H1 (cell line): Measurements from ENCODE around the gene KMT2A. TPM values are rescaled to one million over a fixed set of nuclear protein-coding genes. Genes with fewer than 3 reads are reported as not detected.

Experiments used
- CTCF ChIA-PET: fragments of 300-600 bp; sonication (Branson Sonifier 250); formaldehyde crosslinking; loops from one replicate; lab custom pipeline; 2021; ENCODE audit not compliant: partially characterized antibody; lab: Charles Lee
- POLR2A ChIA-PET: fragments of 300-600 bp; sonication (Branson Sonifier 250); formaldehyde crosslinking; loops from one replicate; lab custom pipeline; 2021; ENCODE audit warnings: inconsistent platforms; ENCODE audit not compliant: partially characterized antibody; lab: Charles Lee
- DNase-seq, 2 experiments: peaks; one replicate each; pipeline versions ENCODE4 v3.0.0 to v3.0.0-alpha.2; 2010 to 2022; ENCODE audit warnings: low spot score in 2 of 2, low read depth in 1 of 2, mixed read lengths in 1 of 2
- FAIRE-seq: peaks from 2 replicates; lab custom pipeline; 2011; peaks lifted over from hg19 to GRCh38; lab: Jason Lieb, UNC
- H2AFZ ChIP-seq: 2 replicates; pipeline ENCODE4 v1.8.1; 2012; ENCODE audit warnings: low read length, inconsistent platforms
- H2AK5ac ChIP-seq: 2 replicates; pipeline ENCODE4 v1.6.1; 2013; ENCODE audit warnings: low read depth, low read length
- H2BK120ac ChIP-seq: replicated peaks from 2 replicates; pipeline ENCODE3; 2013; ENCODE audit warnings: low read depth, low read length, inconsistent platforms
- H2BK12ac ChIP-seq: 2 replicates; pipeline ENCODE4 v1.6.1; 2013; ENCODE audit warnings: low read depth, low read length
- H2BK15ac ChIP-seq: 2 replicates; pipeline ENCODE4 v1.6.1; 2013; ENCODE audit warnings: low read length
- H2BK20ac ChIP-seq: 2 replicates; pipeline ENCODE4 v1.6.1; 2013; ENCODE audit warnings: low read length
- H2BK5ac ChIP-seq: 2 replicates; pipeline ENCODE4 v1.6.1; 2013; ENCODE audit warnings: low read depth, low read length
- H3K14ac ChIP-seq: 2 replicates; pipeline ENCODE4 v1.6.1; 2013; ENCODE audit warnings: inconsistent platforms; ENCODE audit not compliant: insufficient read length
- H3K18ac ChIP-seq: 2 replicates; pipeline ENCODE4 v1.6.1; 2013; ENCODE audit warnings: low read length; ENCODE audit errors: extremely low read depth
- H3K23ac ChIP-seq: 2 replicates; pipeline ENCODE4 v1.6.1; 2013; ENCODE audit warnings: inconsistent platforms; ENCODE audit not compliant: insufficient read length
- H3K23me2 ChIP-seq: 2 replicates; pipeline ENCODE4 v1.6.1; 2013; ENCODE audit warnings: low read depth, low read length
- H3K27ac ChIP-seq: 2 replicates; pipeline ENCODE4 v1.6.1; 2011; ENCODE audit warnings: low read depth, low read length, inconsistent platforms
- H3K27me3 ChIP-seq, 4 experiments: replicated peaks in 1 of 4; 1 replicate in 1 of 4; 2 replicates in 3 of 4; pipeline versions ENCODE4 v1.6.1 to v1.8.1; 2011 to 2013; ENCODE audit warnings: low read length in 3 of 4, mild to moderate bottlenecking in 3 of 4, inconsistent platforms in 2 of 4, mixed read lengths in 2 of 4, moderate library complexity in 1 of 4; ENCODE audit not compliant: control insufficient read depth in 3 of 4, insufficient read depth in 3 of 4; ENCODE audit errors: extremely low read depth in 1 of 4
- H3K36me3 ChIP-seq, 4 experiments: 2 replicates each; pipeline versions ENCODE4 v1.6.1 to v1.8.1; 2011 to 2013; ENCODE audit warnings: mild to moderate bottlenecking in 4 of 4, low read length in 3 of 4, moderate library complexity in 2 of 4, control low read depth in 1 of 4, inconsistent platforms in 1 of 4; ENCODE audit not compliant: insufficient read depth in 4 of 4, control insufficient read depth in 2 of 4
- H3K4ac ChIP-seq: replicated peaks from 2 replicates; pipeline ENCODE3; 2013; ENCODE audit warnings: low read length, low read depth, mixed read lengths, inconsistent platforms; ENCODE audit not compliant: insufficient read length
- H3K4me1 ChIP-seq, 4 experiments: replicated peaks in 1 of 4; 1 replicate in 1 of 4; 2 replicates in 3 of 4; pipeline versions ENCODE4 v1.6.1 to v1.8.1; 2011 to 2013; ENCODE audit warnings: low read length in 3 of 4, inconsistent platforms in 2 of 4, mixed read lengths in 1 of 4; ENCODE audit not compliant: insufficient read depth in 4 of 4, control insufficient read depth in 3 of 4
- H3K4me2 ChIP-seq, 2 experiments: 2 replicates each; pipeline versions ENCODE4 v1.6.1 to v1.8.1; 2011 to 2013; ENCODE audit warnings: low read depth in 2 of 2, low read length in 2 of 2, control low read depth in 1 of 2, inconsistent platforms in 1 of 2, mild to moderate bottlenecking in 1 of 2; ENCODE audit not compliant: insufficient read depth in 1 of 2
- H3K4me3 ChIP-seq, 4 experiments: fragments of 200-600, 300-600 bp in 1 of 4; sonication (generic), shearing (Covaris generic), sonication (Bioruptor Twin) in 1 of 4; 2 replicates each; pipeline versions ENCODE4 v1.5.1 to v1.8.1; 2011 to 2016; ENCODE audit warnings: low read length in 4 of 4, low read depth in 3 of 4, control low read depth in 2 of 4, inconsistent platforms in 2 of 4, mild to moderate bottlenecking in 2 of 4, mixed read lengths in 1 of 4, moderate library complexity in 1 of 4; ENCODE audit not compliant: insufficient read depth in 2 of 4; ENCODE audit errors: extremely low read depth in 1 of 4
- H3K56ac ChIP-seq: replicated peaks from 2 replicates; pipeline ENCODE3; 2013; ENCODE audit warnings: low read depth, mild to moderate bottlenecking, mixed read lengths, low read length, inconsistent platforms; ENCODE audit not compliant: insufficient read length
- H3K79me1 ChIP-seq: 2 replicates; pipeline ENCODE4 v1.6.1; 2013; ENCODE audit warnings: low read depth, low read length, control low read depth
- H3K79me2 ChIP-seq, 2 experiments: 2 replicates each; pipeline versions ENCODE4 v1.6.1 to v1.8.1; 2012 to 2013; ENCODE audit warnings: low read length in 2 of 2, mild to moderate bottlenecking in 2 of 2, inconsistent platforms in 1 of 2; ENCODE audit not compliant: insufficient read depth in 2 of 2, control insufficient read depth in 1 of 2
- H3K9ac ChIP-seq, 4 experiments: replicated peaks in 1 of 4; 1 replicate in 1 of 4; 2 replicates in 3 of 4; pipeline versions ENCODE4 v1.6.1 to v1.8.1; 2011 to 2013; ENCODE audit warnings: low read depth in 3 of 4, low read length in 3 of 4, control low read depth in 2 of 4, mild to moderate bottlenecking in 2 of 4, moderate library complexity in 2 of 4, inconsistent platforms in 1 of 4; ENCODE audit errors: extremely low read depth in 1 of 4
- H3K9me3 ChIP-seq, 2 experiments: 2 replicates each; pipeline versions ENCODE4 v1.6.1 to v1.8.1; 2012 to 2013; ENCODE audit warnings: mild to moderate bottlenecking in 2 of 2, moderate library complexity in 2 of 2, control low read depth in 1 of 2, inconsistent platforms in 1 of 2, low read depth in 1 of 2, low read length in 1 of 2, mixed read lengths in 1 of 2; ENCODE audit not compliant: insufficient read depth in 2 of 2
- H4K20me1 ChIP-seq, 2 experiments: replicated peaks in 1 of 2; 2 replicates each; pipeline versions ENCODE3 to v1.8.1; 2011 to 2013; ENCODE audit warnings: inconsistent platforms in 2 of 2, low read length in 2 of 2, mild to moderate bottlenecking in 1 of 2; ENCODE audit not compliant: insufficient read depth in 2 of 2, control insufficient read depth in 1 of 2
- H4K5ac ChIP-seq: 2 replicates; pipeline ENCODE4 v1.6.1; 2013; ENCODE audit warnings: low read length, low read depth, mixed read lengths, inconsistent platforms; ENCODE audit not compliant: insufficient read length
- H4K8ac ChIP-seq: 2 replicates; pipeline ENCODE4 v1.8.0; 2013; ENCODE audit warnings: mild to moderate bottlenecking, moderate library complexity, low read length, inconsistent platforms; ENCODE audit not compliant: insufficient read depth; ENCODE audit errors: extremely low read depth
- H4K91ac ChIP-seq: replicated peaks from 2 replicates; pipeline ENCODE3; 2013; ENCODE audit warnings: low read length, mixed read lengths, inconsistent platforms; ENCODE audit not compliant: insufficient read length
- ASH2L ChIP-seq: fragments of 200-600, 300-600 bp; sonication (generic); IDR thresholded peaks from one replicate; pipeline ENCODE4 v1.7.1; 2017; ENCODE audit warnings: low read length
- CBX8 ChIP-seq: fragments of 300-800, 300-1000 bp; sonication (generic); IDR thresholded peaks from 2 replicates; pipeline ENCODE4 v1.7.1; 2016; ENCODE audit warnings: low read depth, low read length, borderline replicate concordance
- EZH2 ChIP-seq: fragments of 200-600 bp; sonication (generic); IDR thresholded peaks from 2 replicates; pipeline ENCODE4 v1.7.1; 2012; ENCODE audit warnings: low read depth, mild to moderate bottlenecking, moderate library complexity, low read length, inconsistent platforms; ENCODE audit not compliant: severe bottlenecking
- GTF2F1 ChIP-seq: IDR thresholded peaks from 2 replicates; pipeline ENCODE4 v1.6.1; 2012; ENCODE audit warnings: low read depth, low read length, improper control_type of control experiment, borderline replicate concordance
- HDAC2 ChIP-seq, 2 experiments: fragments of 300-600 bp in 1 of 2; sonication (generic) in 1 of 2; IDR thresholded peaks; 2 replicates each; pipeline ENCODE4 v1.6.1; 2011 to 2012; ENCODE audit warnings: low read depth in 2 of 2, low read length in 2 of 2, mild to moderate bottlenecking in 2 of 2, moderate library complexity in 2 of 2, borderline replicate concordance in 1 of 2, inconsistent platforms in 1 of 2
- KDM5A ChIP-seq: fragments of 200-600 bp; IDR thresholded peaks from 2 replicates; pipeline ENCODE4 v1.7.1; 2012; ENCODE audit warnings: mild to moderate bottlenecking, low read length, inconsistent platforms, mixed read lengths
- SAP30 ChIP-seq: fragments of 300-600 bp; sonication (generic); IDR thresholded peaks from 2 replicates; pipeline ENCODE4 v1.7.1; 2012; ENCODE audit warnings: low read length, moderate library complexity, mild to moderate bottlenecking, inconsistent platforms; ENCODE audit not compliant: insufficient read depth, insufficient replicate concordance
- TEAD4 ChIP-seq: IDR thresholded peaks from 2 replicates; pipeline ENCODE4 v1.6.1; 2012; ENCODE audit warnings: low read depth, low read length, inconsistent platforms, mixed read lengths
- YY1 ChIP-seq: IDR thresholded peaks from 2 replicates; pipeline ENCODE4 v1.6.1; 2011; ENCODE audit warnings: low read depth, mild to moderate bottlenecking, low read length
- WGBS, 2 experiments: shearing (Covaris generic) in 1 of 2; methylation state at CpG; one replicate each; pipeline versions ENCODE4 v1.1.6 to v1.1.7; 2013 to 2015; ENCODE audit warnings: low lambda C conversion rate in 2 of 2, mixed read lengths in 2 of 2, inconsistent platforms in 1 of 2, low coverage in 1 of 2, missing lambda C conversion rate in 1 of 2; ENCODE audit not compliant: insufficient replicate concordance in 2 of 2, insufficient coverage in 1 of 2, insufficient read length in 1 of 2; ENCODE audit errors: extremely low coverage in 1 of 2, missing lambda C conversion rate in 1 of 2; 5-methylcytosine and 5-hydroxymethylcytosine counted together
- polyA plus RNA-seq, 7 experiments: library from polyadenylated mRNA; depleted of rRNA in 3 of 7; stranded (reverse) in 5 of 7; unstranded in 2 of 7; fragments of >200 nt in 5 of 7; fragments of 200-250 nt in 2 of 7; gene quantifications; 1 replicate in 5 of 7; 2 replicates in 1 of 7; 4 replicates in 1 of 7; pipeline versions ENCODE4 v1.2.1 to v1.2.3, GENCODE V29; 2011 to 2013; ENCODE audit warnings: missing spikeins in 2 of 7, mixed read lengths in 2 of 7
- total RNA-seq: library from RNA; stranded (reverse); fragmentation: NEBNext Ultra II Directional; extraction: Animal tissue kit (Norgen Biotek cat#: 25700); gene quantifications from 2 replicates; pipeline ENCODE4 v1.2.1, GENCODE V29; 2021
- TF ChIP-seq, protein P1 (sequence below): IDR thresholded peaks from 2 replicates; pipeline ENCODE4 v1.6.1; 2012; ENCODE audit warnings: inconsistent platforms

KMT2A gene
- total and polyA plus RNA-seq, 2 of the 8 experiments (the other 6 are each of a cell fraction or from before 2014, with no cell fraction given): 35.9 to 62.1 TPM

DNA sequence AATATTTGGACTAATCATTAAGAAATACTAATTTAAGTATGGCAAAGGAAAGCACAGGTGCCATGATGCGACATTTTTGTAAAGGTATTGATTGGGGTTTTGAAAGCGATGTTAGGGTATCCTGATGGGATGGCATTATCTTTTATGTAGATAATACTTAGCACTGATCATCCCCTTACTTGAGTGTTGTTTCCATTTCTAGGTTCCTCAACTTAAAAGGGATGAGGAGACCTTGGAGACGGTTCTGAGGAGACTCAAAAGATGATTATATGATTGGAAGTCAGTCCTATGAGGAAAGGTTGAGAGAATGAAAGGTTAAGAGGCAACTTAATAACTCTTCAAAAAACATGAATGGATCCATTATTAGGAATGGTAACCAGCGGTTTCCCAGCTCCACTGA lies 11.1 kb downstream of the KMT2A start:
- TF ChIP-seq EZH2 (no peak), TEAD4 (no peak), YY1 (no peak), HDAC2 (IDR thresholded peaks at IDR 0.05; ENCODE audit: borderline replicate concordance in 1 of 2, low read depth in 2 of 2, low read length in 2 of 2) (no peak), SAP30 (no peak), KDM5A (no peak), ASH2L (no peak), GTF2F1 (no peak), CBX8 (no peak)
- TF ChIP-seq, protein P1, sequence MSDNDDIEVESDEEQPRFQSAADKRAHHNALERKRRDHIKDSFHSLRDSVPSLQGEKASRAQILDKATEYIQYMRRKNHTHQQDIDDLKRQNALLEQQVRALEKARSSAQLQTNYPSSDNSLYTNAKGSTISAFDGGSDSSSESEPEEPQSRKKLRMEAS: no peak
- Histone ChIP-seq H3K79me1 (peaks cover 10% of the 10 kb centered on the region; the same call in 1 of the 2 replicates), H2BK20ac (no peak overlapping the region), H3K9ac (no peak overlapping the region), H2BK5ac (no peak overlapping the region), H2AK5ac (no peak overlapping the region), H3K23me2 (no peaks in the 10 kb centered on the region), H3K18ac (no peak overlapping the region), H3K4ac (no peak overlapping the region), H4K8ac (no peak overlapping the region), H3K79me2 (peaks cover 5 to 99% of the 10 kb centered on the region in 2 experiments), H2BK15ac (no peak overlapping the region), H4K5ac (no peak overlapping the region), H2BK12ac (no peak overlapping the region), H2BK120ac (no peak overlapping the region), H3K14ac (no peak overlapping the region), H3K9me3 (no peaks in the 10 kb centered on the region), H3K36me3 (peaks cover 0 to 8% (median under 1%) of the 10 kb centered on the region in 4 experiments; a peak in 4 of 8 replicates), H3K4me2 (no peak overlapping the region), H3K27me3 (no peaks in the 10 kb centered on the region), H4K20me1 (peaks cover 17 to 19% of the 10 kb centered on the region in 2 experiments), H3K4me1 (peaks cover 0 to 2% (median 0%) of the 10 kb centered on the region in 4 experiments; a peak in 1 of 7 replicates), H3K56ac (no peak overlapping the region), H3K27ac (no peak overlapping the region), H3K23ac (no peak overlapping the region), H2AFZ (no peak overlapping the region), H3K4me3 (no peak overlapping the region), H4K91ac (no peak overlapping the region)
- CTCF ChIA-PET: interaction anchor here (0.8 to 1.2 kb wide), 4 partner anchors 14 to 59 kb away, joined by 3 read pairs; no protein-coding TSS in a partner anchor
- POLR2A ChIA-PET: interaction anchor here (1.1 to 1.3 kb wide), 3 partner anchors 12 to 46 kb away, joined by 3 to 5 read pairs (median 3); no protein-coding TSS in a partner anchor
- FAIRE-seq (no peak), DNase-seq (no peak)
- WGBS, 2 experiments: 88% methylated on average over 4 of the region's 4 CpGs; no CpG with 5 or more reads in 1 of the 2 experiments
